Measurements from ENCODE around the gene SLC11A2.
"Not testable (repeated sequence)": the region's sequence is repeated elsewhere in the genome, so short reads cannot be mapped to it uniquely, and the experiment has no call there.

Gene SLC11A2

DNA sequence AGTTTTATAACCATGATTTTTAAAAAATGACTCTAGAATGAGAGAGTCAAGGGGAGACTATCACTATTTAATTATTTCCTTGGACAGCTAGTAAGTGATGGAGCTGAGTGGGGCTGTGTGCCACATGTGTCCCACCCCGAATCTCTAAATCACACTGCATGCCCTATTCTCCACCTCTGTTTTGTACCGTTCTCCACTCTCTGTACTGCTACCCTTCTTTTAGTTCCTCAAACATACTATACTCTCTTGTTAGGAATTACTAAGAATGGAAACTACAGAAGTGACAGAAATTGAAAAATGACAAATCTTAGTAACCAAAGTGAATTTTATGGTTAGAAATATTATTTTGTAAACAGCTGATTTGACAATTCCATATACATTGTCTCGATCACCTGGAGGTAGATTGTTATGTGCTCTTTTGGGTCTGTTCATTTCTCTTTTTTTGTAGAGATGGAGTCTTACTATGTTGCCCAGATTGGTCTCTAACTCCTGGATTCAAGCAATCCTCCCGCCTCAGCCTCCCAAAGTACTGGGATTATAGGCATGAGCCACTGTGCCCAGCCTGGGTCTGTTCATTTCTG is 35.9 kb downstream of the SLC11A2 start:
- DNase-seq, result no peak

DNA sequence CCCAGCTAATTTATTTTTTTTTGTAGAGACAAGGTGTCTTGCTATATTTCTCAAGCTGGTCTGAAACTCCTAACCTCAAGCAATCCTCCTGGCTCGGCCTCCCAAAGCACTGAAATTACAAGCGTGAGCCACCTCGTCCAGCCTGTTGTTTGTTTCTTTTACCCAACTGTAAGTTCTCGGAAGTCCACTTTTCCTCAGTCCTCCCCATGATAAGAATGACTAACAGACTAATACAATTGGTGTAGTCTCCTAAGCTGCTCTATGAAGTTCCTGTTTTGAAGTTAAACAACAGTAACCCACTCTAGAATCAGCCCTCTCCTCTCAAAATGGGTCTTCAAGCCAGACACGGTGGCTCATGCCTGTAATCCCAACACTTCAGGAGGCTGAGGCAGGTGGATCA is 37.3 kb downstream of the SLC11A2 start:
- DNase-seq, result no peak

- no peak for DNase-seq
Observed at GRCh38 chr12:50988051-50988450, 38.1 kb downstream of the SLC11A2 start.

GRCh38 chr12:50986966-50987737 is 39.0 kb downstream of the SLC11A2 start:
- peak; percentile 55 for DNase-seq

DNA sequence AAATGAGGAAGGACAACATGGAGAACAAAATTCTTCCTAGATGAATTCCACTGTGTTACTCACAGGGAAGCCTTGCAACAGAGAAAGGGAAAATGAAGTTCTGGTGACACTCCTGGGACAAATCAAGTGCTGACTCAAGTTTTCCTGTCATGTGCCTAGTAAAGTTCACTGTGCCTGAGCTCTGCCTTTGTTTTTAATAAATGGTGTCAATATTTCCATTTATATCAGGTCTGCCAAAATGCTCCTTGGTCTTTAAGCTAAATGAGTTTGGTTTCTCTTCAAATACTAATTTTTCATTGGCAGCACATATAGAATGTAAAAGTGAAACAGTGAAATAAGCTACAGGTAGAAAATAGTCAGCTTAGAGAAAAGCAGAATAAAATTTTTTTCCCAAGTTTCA is 40.9 kb downstream of the SLC11A2 start:
- DNase-seq, result peak; percentile 48

- no peak for DNase-seq
Observed at GRCh38 chr12:50984586-50985298, 41.4 kb downstream of the SLC11A2 start.

GRCh38 chr12:50981319-50982239 is 44.6 kb downstream of the SLC11A2 start:
- DNase-seq, result no peak

GRCh38 chr12:50980545-50980944 is 45.6 kb downstream of the SLC11A2 start:
- DNase-seq, result no peak

DNA sequence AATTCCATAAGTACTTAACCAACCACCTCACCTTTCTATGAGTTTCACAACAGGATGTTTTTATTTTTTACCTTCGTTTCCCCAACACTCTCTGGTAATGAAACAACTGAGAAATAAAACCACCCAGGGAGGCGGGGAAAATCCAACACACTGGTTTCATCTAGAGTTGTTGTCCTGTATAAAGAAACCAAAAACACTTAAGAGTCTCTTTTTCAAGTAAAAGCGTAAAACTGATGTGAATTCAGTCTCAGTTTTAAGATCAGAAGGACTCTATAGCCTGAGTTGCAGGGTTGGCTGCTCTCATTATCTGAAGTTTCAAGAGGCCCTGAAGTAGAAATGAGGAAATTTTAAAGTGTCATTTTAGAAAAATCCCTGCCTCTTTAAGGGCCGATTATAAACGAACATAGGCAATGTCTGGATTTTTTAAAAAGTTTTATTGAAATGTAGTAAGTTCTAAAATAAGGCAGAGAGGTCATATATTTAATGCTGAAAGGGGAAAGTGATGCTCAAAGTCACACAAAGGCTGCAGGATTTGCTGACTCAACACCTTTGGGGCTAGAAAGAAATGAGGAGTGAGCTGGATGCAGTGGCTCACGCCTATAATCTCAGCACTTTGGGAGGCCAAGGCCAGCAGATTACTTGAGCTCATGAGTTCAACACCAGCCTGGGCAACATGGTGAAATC is 46.7 kb downstream of the SLC11A2 start:
- no peak for DNase-seq

DNA sequence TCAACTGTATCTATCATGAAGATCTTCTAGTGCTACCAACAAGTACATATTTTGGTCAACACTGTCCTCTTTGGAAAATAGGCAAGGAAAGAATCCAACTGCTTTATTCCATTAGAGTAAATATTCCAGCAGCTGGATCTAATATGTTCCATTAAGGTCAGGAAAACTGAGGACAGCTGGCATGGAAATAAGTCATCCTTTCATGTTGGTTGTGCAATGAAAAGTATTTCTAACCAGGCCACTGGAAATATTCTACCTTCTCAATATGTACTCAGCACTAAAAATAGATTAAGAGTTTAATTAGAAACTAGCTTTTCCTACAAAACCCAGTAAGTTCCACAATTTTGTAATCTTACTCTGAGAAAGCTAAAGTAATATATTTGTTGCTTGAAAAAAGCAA is 54.2 kb downstream of the SLC11A2 start:
- no peak for DNase-seq

GRCh38 chr12:50964432-50964831 is 61.8 kb downstream of the SLC11A2 start:
- DNase-seq, result no peak

DNA sequence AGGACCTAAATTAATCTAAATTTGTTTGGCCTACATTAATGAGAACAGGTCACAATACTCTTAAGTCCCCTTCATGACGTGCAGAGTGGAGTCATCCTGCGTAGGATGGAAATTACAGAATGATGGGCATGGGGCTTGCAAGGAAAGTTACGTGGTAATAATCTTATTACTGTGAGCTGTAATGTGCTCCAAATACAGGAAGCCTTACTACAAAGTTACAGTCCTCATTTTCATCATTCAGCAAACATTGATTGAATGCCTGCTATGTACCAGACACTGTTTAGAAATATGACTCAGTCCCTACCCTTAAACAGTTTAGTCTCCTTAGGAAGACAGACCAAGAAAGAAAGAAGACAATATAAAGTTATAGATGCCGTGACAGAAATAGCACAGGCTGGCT is 64.5 kb downstream of the SLC11A2 start:
- DNase-seq, result no peak

GRCh38 chr12:50960130-50960529 is 66.1 kb downstream of the SLC11A2 start:
- DNase-seq, result no peak

GRCh38 chr12:50955697-50956096 is 70.5 kb downstream of the SLC11A2 start:
- DNase-seq, result no peak

DNA sequence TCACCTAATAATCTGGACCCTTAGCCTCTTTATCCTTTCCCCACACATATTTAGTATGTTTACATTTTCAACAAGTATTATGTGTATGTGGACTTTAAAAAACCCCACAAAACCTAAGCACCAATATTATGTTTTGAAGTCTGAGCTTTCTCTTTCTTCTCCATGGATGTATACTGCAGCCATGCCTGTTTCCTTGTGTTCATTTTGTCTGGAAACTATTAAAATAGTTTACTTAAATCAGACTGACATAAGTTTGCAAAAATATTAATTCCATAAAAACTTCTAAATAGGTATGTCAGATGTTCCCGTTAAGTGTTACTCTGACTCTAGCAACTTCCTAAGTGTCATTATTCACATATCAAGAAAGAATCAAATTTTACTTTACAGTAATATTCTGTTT is 70.9 kb downstream of the SLC11A2 start:
- DNase-seq, result no peak

DNA sequence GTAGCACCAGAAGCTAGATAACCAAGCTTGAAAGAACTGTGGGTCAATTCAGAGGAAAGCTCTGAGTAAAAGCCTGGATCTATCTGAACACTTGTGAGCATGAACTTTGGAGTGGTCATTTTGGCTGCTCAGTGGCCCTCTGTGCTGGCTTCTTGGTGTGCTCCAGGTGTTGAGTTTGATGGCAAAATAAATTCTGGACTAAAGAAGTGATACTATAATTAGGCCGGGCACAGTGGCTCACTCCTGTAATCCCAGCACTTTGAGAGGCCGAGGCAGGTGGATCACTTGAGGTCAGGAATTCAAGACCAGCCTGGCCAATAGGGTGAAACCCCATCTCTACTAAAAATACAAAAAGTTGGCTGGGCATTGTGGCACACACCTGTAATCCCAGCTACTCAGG is 71.4 kb downstream of the SLC11A2 start:
- not testable (repeated sequence) for DNase-seq

- DNase-seq, result no peak
Observed at GRCh38 chr12:50953047-50953446, 73.1 kb downstream of the SLC11A2 start.

GRCh38 chr12:50952510-50952909 is 73.7 kb downstream of the SLC11A2 start, which contains the start of gene HIGD1C:
HIGD1C (plus strand) TSS chr12:50952544; CDS start chr12:50953999, 1,455 bp downstream.
- DNase-seq, result no peak

GRCh38 chr12:50951112-50951511 is 75.1 kb downstream of the SLC11A2 start:
- DNase-seq, result no peak

GRCh38 chr12:50949801-50950302 is 76.3 kb downstream of the SLC11A2 start:
- no peak for DNase-seq

DNA sequence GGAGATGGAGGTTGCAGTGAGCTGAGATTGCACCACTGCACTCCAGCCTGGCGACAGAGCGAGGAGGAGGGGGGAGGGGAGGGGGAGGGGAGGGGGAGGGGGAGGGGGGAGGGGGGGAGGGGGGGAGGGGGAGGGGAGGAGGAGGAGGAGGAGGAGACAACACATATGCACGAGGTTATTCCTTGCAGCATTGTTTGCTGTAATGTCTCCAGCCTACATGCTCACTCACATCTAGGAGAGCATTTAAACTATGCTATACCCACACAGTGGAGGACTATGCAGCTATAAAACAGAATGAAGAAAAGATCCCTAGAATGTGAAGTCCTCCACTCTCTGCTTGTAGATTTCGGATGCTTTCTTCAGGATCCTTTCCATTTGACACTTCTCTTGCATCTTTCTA is 77.4 kb downstream of the SLC11A2 start:
- no peak for DNase-seq

Measured in left hindlimb (tissue), 1 donor.